Measurements from ENCODE around the gene RPS18. TPM values are rescaled to one million over a fixed set of nuclear protein-coding genes. Genes with fewer than 3 reads are reported as not detected.
"Not testable (repeated sequence)": the region's sequence is repeated elsewhere in the genome, so short reads cannot be mapped to it uniquely, and the experiment has no call there.

RPS18 gene
- total RNA-seq, 4 donors from 2014 or later = 773 to 2,238 (median 1,359) TPM

DNA sequence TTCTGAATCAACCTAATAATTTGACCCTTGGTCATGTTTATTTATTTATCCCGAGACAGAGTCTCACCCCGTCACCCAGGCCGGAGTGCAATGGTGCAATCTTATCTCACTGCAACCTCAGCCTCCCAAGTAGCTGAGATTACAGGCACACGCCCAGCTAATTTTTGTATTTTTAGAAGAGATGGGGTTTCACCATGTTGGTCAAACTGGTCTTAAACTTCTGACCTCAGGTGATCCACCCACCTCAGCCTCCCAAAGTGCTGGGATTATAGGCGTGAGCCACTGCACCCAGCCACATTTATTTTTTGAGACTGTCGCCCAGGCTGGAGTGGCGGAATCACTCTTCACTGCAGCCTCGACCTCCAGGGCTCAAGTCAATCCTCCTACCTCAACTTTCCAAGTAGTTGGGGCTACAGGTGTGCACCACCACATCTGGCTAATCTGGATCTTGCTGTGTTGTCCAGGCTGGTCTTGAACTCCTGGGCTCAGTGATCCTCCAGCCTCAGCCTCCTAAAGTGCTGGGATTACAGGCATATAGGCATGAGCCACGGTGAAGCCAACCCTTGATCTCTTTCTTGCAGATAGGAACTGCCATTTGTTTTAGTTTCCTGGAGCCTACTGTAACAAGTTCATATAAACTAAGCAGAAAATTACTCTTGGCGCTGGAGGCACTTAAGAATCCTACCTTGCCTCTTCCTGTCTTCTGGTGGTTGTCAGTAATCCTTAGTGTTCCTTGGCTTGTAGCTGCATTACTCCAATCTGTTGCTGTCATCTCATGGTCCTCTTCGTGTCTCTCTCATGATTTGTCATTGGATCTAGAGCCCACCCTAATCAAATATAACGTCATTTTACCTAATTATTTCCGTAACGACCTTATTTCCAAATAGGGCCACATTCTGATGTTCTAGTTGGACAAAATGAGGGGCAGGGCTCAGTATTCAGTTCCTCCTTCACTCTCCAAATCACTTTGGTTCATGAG lies 2.3 kb downstream of the RPS18 start:
- WGBS, 2 donors (ENCODE audit: low coverage in 1 of 2) = 33 to 41% methylated on average over 9 to 14 of the region's 14 CpGs
- in situ Hi-C loops (cut with MboI; ENCODE audit: low pct_ligation_motif_present in 1 of 4, low pct_unique_long_range_greater_than_20kb in 1 of 4, low sequenced_read_pairs in 3 of 4) = no loop called here
- no peaks in the 10 kb centered on the region for H3K27me3 ChIP-seq
- peak overlapping the region; percentile 25 to 97 (median 92) for H3K27ac ChIP-seq
- H3K4me1 ChIP-seq = peaks cover 33 to 72% (median 57%) of the 10 kb centered on the region in 4 donors
- no peak for DNase-seq
- H3K9me3 ChIP-seq = no peaks in the 10 kb centered on the region
- no peaks in the 10 kb centered on the region for H3K36me3 ChIP-seq
- H3K4me3 ChIP-seq = peak overlapping the region in 1 of 4 donors; percentile 4
- no peak for TF ChIP-seq EP300 (IDR thresholded peaks at IDR 0.05; ENCODE audit: low read depth)
- TF ChIP-seq, protein P1, sequence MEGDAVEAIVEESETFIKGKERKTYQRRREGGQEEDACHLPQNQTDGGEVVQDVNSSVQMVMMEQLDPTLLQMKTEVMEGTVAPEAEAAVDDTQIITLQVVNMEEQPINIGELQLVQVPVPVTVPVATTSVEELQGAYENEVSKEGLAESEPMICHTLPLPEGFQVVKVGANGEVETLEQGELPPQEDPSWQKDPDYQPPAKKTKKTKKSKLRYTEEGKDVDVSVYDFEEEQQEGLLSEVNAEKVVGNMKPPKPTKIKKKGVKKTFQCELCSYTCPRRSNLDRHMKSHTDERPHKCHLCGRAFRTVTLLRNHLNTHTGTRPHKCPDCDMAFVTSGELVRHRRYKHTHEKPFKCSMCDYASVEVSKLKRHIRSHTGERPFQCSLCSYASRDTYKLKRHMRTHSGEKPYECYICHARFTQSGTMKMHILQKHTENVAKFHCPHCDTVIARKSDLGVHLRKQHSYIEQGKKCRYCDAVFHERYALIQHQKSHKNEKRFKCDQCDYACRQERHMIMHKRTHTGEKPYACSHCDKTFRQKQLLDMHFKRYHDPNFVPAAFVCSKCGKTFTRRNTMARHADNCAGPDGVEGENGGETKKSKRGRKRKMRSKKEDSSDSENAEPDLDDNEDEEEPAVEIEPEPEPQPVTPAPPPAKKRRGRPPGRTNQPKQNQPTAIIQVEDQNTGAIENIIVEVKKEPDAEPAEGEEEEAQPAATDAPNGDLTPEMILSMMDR (IDR thresholded peaks at IDR 0.05) = no peak
- intact Hi-C loops (cut with DNase I; ENCODE audit: low total_unique reads) = no loop called here

DNA sequence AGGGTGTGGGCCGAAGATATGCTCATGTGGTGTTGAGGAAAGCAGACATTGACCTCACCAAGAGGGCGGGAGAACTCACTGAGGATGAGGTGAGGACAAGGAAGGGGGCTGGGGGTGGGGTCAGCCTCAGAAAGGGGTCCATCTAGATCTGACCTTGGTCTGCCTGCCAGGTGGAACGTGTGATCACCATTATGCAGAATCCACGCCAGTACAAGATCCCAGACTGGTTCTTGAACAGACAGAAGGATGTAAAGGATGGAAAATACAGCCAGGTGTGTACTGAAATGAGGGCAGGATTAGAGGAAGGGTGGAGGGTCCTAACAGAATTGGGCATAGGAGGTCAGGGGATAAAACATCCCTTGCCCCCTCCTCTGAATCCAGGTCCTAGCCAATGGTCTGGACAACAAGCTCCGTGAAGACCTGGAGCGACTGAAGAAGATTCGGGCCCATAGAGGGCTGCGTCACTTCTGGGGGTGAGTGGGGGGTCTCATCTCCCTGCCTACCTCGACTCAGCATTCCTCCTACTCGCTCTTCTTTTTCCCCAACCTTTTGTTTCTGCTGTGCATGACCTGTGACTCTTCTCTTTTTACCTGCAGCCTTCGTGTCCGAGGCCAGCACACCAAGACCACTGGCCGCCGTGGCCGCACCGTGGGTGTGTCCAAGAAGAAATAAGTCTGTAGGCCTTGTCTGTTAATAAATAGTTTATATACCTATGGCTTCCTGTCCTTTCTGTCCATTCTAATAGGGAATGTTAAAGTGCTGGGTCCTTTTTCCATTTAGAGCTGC lies 4.1 kb downstream of the RPS18 start:
- intact Hi-C loops (cut with DNase I; ENCODE audit: low total_unique reads); H3K36me3 ChIP-seq; DNase-seq; in situ Hi-C loops (cut with MboI; ENCODE audit: low pct_ligation_motif_present in 1 of 4, low pct_unique_long_range_greater_than_20kb in 1 of 4, low sequenced_read_pairs in 3 of 4); H3K9me3 ChIP-seq; H3K27me3 ChIP-seq: not testable (repeated sequence)
- 59 to 68% methylated on average over 5 to 16 of the region's 16 CpGs for WGBS, 2 donors (ENCODE audit: low coverage in 1 of 2)
- Histone ChIP-seq H3K4me1 (peaks cover 33 to 62% (median 55%) of the 10 kb centered on the region in 4 donors), H3K27ac (peak overlapping the region; percentile 91 to 98 (median 94)), H3K4me3 (peak overlapping the region in 2 of 4 donors; percentile 62 to 80)

DNA sequence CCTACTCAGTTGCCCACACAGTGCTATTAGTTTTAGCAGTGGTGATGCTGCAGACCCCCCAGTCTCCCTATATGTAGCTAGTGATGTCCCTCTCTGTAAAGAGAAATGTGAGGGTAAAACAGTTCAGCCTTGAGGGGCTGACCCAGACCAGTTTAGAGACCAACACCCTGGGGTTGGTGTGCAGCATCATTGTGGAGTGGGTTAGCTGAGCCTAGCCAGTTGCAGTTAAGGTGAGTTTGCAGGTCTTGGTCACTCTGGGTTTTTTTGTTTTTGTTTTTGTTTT lies 4.6 kb downstream of the RPS18 start:
- Histone ChIP-seq H3K27me3 (no peaks in the 10 kb centered on the region), H3K9me3 (no peaks in the 10 kb centered on the region), H3K4me3 (peak overlapping the region; percentile 44 to 80 (median 63)), H3K4me1 (peaks cover 33 to 61% (median 54%) of the 10 kb centered on the region in 4 donors), H3K27ac (peak overlapping the region; percentile 91 to 98 (median 94)), H3K36me3 (no peaks in the 10 kb centered on the region)
- DNase-seq = no peak
- intact Hi-C loops (cut with DNase I; ENCODE audit: low total_unique reads) = no loop called here
- in situ Hi-C loops (cut with MboI; ENCODE audit: low pct_ligation_motif_present in 1 of 4, low pct_unique_long_range_greater_than_20kb in 1 of 4, low sequenced_read_pairs in 3 of 4) = no loop called here
- TF ChIP-seq EP300 (IDR thresholded peaks at IDR 0.05; ENCODE audit: low read depth) = no peak
- TF ChIP-seq POLR2AphosphoS5 (IDR thresholded peaks at IDR 0.05) = no peak
- TF ChIP-seq, protein P1 (IDR thresholded peaks at IDR 0.05) = no peak
- no peak for TF ChIP-seq POLR2A (IDR thresholded peaks at IDR 0.05)

DNA sequence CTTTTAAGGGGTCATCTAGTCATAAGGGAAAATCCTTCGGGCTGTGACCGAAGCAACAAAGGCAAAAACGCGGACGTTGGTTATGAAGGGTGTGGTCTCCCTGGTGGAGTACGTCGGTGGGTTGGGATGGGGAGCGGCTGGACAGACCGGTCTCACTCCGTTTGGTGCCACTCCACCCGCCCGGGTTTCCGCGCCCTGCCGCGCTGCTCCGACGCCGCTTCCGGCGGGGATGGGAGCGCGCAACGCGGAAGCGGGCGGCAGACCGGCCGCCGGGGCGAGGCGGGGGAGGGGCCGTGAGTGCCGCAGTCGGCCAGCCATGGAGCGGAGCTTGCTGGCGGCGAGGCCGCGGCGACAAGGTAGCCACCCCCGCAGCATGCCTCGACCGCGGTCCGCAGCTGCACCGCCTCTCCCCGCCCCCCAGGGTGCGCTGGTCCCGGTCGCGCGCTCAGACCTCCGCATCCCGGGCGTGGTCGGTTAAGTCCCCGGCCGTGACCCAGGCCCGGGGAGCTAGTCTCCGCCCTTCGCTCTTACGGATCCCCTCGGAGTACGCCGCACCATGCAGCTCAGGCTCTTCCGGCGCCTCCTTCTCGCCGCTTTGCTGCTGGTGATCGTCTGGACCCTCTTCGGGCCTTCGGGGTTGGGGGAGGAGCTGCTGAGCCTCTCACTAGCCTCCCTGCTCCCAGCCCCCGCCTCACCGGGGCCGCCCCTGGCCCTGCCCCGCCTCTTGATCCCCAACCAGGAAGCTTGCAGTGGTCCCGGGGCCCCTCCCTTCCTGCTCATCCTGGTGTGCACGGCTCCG lies 5.2 kb downstream of the RPS18 start, which contains the start of gene B3GALT4:
Gene B3GALT4 (plus strand): TSS at position 260 of the 799 bp plus-strand sequence. CDS start 297 bp downstream, at position 557.
- peak; percentile 93 for DNase-seq
- H3K36me3 ChIP-seq = no peaks in the 10 kb centered on the region
- no peaks in the 10 kb centered on the region for H3K9me3 ChIP-seq
- TF ChIP-seq POLR2AphosphoS5 (IDR thresholded peaks at IDR 0.05) = peak; percentile 45 to 91 (median 89)
- peak; percentile 81 for TF ChIP-seq POLR2A (IDR thresholded peaks at IDR 0.05)
- TF ChIP-seq, protein P1 (IDR thresholded peaks at IDR 0.05) = peak; percentile 38 to 73 (median 52)
- TF ChIP-seq EP300 (IDR thresholded peaks at IDR 0.05; ENCODE audit: low read depth) = no peak
- peak within 1 kb of the TSS; percentile 91 to 98 (median 94) for H3K27ac ChIP-seq
- H3K4me3 ChIP-seq = peak within 1 kb of the TSS; percentile 44 to 80 (median 63)
- in situ Hi-C loops (cut with MboI; ENCODE audit: low pct_ligation_motif_present in 1 of 4, low pct_unique_long_range_greater_than_20kb in 1 of 4, low sequenced_read_pairs in 3 of 4) = no loop called here
- H3K27me3 ChIP-seq = no peaks in the 10 kb centered on the region
- intact Hi-C loops (cut with DNase I; ENCODE audit: low total_unique reads) = no loop called here
- WGBS, 2 donors (ENCODE audit: low coverage in 1 of 2) = 1% methylated on average over 55 of the region's 80 CpGs; no CpG with 5 or more reads in 1 of the 2 donors
- H3K4me1 ChIP-seq = peaks cover 33 to 61% (median 54%) of the 10 kb centered on the region in 4 donors
